GM18951 (cell line): ENCODE results near the gene ACSS1.

ENCODE experiments used
- POLR2A ChIP-seq: IDR thresholded peaks from 4 replicates; pipeline ENCODE4 v1.6.1; 2011; ENCODE audit warnings: mild to moderate bottlenecking; ENCODE audit not compliant: insufficient read length, insufficient read depth; ENCODE audit errors: extremely low read depth
- in situ Hi-C: fragments of 300-500 bp; cut with MboI; formaldehyde crosslinking; loops from one replicate; pipeline ENCODE4 v1.12.0; 2022; ENCODE audit warnings: low sequenced_read_pairs, mixed read lengths, inconsistent platforms; ENCODE audit not compliant: unreplicated experiment

Gene ACSS1

GRCh38 chr20:25072226-25072811, 14.4 kb upstream of the ACSS1 start:
- in situ Hi-C loops, result no loop called here
- no peak for TF ChIP-seq POLR2A

GRCh38 chr20:25071734-25072133, 13.8 kb upstream of the ACSS1 start:
- no peak for TF ChIP-seq POLR2A
- in situ Hi-C loops, result no loop called here

GRCh38 chr20:25070821-25071473, 13.0 kb upstream of the ACSS1 start:
- no peak for TF ChIP-seq POLR2A
- in situ Hi-C loops, result no loop called here

GRCh38 chr20:25067102-25067987, 9.4 kb upstream of the ACSS1 start:
- in situ Hi-C loops, result no loop called here
- TF ChIP-seq POLR2A, result no peak

- in situ Hi-C loops, result no loop called here
- no peak for TF ChIP-seq POLR2A
Measured at GRCh38 chr20:25066386-25066785, 8.4 kb upstream of the ACSS1 start.

GRCh38 chr20:25065625-25066338, 7.8 kb upstream of the ACSS1 start:
- in situ Hi-C loops, result no loop called here
- no peak for TF ChIP-seq POLR2A

- no peak for TF ChIP-seq POLR2A
- in situ Hi-C loops, result no loop called here
Measured at GRCh38 chr20:25065072-25065624, 7.2 kb upstream of the ACSS1 start.

- TF ChIP-seq POLR2A, result no peak
- in situ Hi-C loops, result loop anchor here (5.0 kb wide), 1 partner anchor 57 kb away; no protein-coding TSS in a partner anchor
Measured at GRCh38 chr20:25064561-25065071, 6.7 kb upstream of the ACSS1 start.

GRCh38 chr20:25063981-25064380, 6.0 kb upstream of the ACSS1 start:
- in situ Hi-C loops, result loop anchor here (5.0 kb wide), 1 partner anchor 57 kb away; no protein-coding TSS in a partner anchor
- no peak for TF ChIP-seq POLR2A

- in situ Hi-C loops, result loop anchor here (5.0 kb wide), 1 partner anchor 56 kb away; no protein-coding TSS in a partner anchor
- no peak for TF ChIP-seq POLR2A
Measured at GRCh38 chr20:25063546-25063945, 5.6 kb upstream of the ACSS1 start.

GRCh38 chr20:25062841-25063240, 4.9 kb upstream of the ACSS1 start:
- TF ChIP-seq POLR2A, result no peak
- in situ Hi-C loops, result loop anchor here (5.0 kb wide), 1 partner anchor 56 kb away; no protein-coding TSS in a partner anchor

GRCh38 chr20:25061821-25062530, 4.0 kb upstream of the ACSS1 start:
- in situ Hi-C loops, result loop anchor here (5.0 kb wide), 1 partner anchor 55 kb away; no protein-coding TSS in a partner anchor

More at GRCh38 chr20:25061821-25062530, 4.0 kb upstream of the ACSS1 start:
- TF ChIP-seq POLR2A, result no peak
